ENCODE results near the gene SDR42E2.
"Not testable (repeated sequence)": the region's sequence is repeated elsewhere in the genome, so short reads cannot be mapped to it uniquely, and the experiment has no call there.

SDR42E2 gene

GRCh38 chr16:22163806-22164205, 1.5 kb downstream of the SDR42E2 start:
- DNase-seq, result no peak

GRCh38 chr16:22164482-22164881, 2.2 kb downstream of the SDR42E2 start:
- no peak for DNase-seq

- no peak for DNase-seq
Measured at GRCh38 chr16:22165508-22166285, 3.4 kb downstream of the SDR42E2 start.

GRCh38 chr16:22171953-22172352, 9.6 kb downstream of the SDR42E2 start:
- no peak for DNase-seq

GRCh38 chr16:22172642-22173041, 10.3 kb downstream of the SDR42E2 start:
- DNase-seq, result not testable (repeated sequence)

- DNase-seq, result no peak
Measured at GRCh38 chr16:22174642-22175041, 12.3 kb downstream of the SDR42E2 start.

GRCh38 chr16:22177968-22178930, 15.9 kb downstream of the SDR42E2 start:
- DNase-seq, result no peak

GRCh38 chr16:22181426-22181825, 19.1 kb downstream of the SDR42E2 start:
- DNase-seq, result no peak

GRCh38 chr16:22181843-22182242, 19.5 kb downstream of the SDR42E2 start:
- DNase-seq, result no peak

- DNase-seq, result no peak
Measured at GRCh38 chr16:22183335-22183734, 21.0 kb downstream of the SDR42E2 start.

- no peak for DNase-seq
Measured at GRCh38 chr16:22183901-22184614, 21.8 kb downstream of the SDR42E2 start.

- DNase-seq, result no peak
Measured at GRCh38 chr16:22184615-22184968, 22.3 kb downstream of the SDR42E2 start.

- no peak for DNase-seq
Measured at GRCh38 chr16:22186517-22186916, 24.2 kb downstream of the SDR42E2 start.

GRCh38 chr16:22188267-22188594, 25.9 kb downstream of the SDR42E2 start:
- no peak for DNase-seq

GRCh38 chr16:22188595-22189442, 26.5 kb downstream of the SDR42E2 start:
- DNase-seq, result peak; percentile 60

GRCh38 chr16:22189473-22190080, 27.3 kb downstream of the SDR42E2 start:
- DNase-seq, result no peak

- DNase-seq, result peak; percentile 97
Measured at GRCh38 chr16:22190081-22190775, 27.9 kb downstream of the SDR42E2 start.

- peak; percentile 99 for DNase-seq
Measured at GRCh38 chr16:22190776-22191531, 28.6 kb downstream of the SDR42E2 start.

GRCh38 chr16:22191532-22192260, 29.4 kb downstream of the SDR42E2 start:
- DNase-seq, result no peak
